Hematopoietic multipotent progenitor cell (in vitro differentiated cells): ENCODE results near the gene IFT88. TPM values are rescaled to one million over a fixed set of nuclear protein-coding genes. Genes with fewer than 3 reads are reported as not detected.
A peak's percentile ranks its signal among the peaks of the same experiment; 100 is the strongest.

ENCODE experiments used
- DNase-seq, 3 donors: peaks; one replicate each; pipeline ENCODE4 v3.0.0-alpha.2; 2011 to 2015; ENCODE audit warnings: low read depth in 2 of 3, low spot score in 2 of 3
- total RNA-seq: library from RNA; depleted of rRNA; stranded (reverse); fragments of >200 nt; gene quantifications from one replicate; pipeline ENCODE4 v1.2.3, GENCODE V29; 2012

The IFT88 gene
- 7.0 TPM for total RNA-seq

DNA sequence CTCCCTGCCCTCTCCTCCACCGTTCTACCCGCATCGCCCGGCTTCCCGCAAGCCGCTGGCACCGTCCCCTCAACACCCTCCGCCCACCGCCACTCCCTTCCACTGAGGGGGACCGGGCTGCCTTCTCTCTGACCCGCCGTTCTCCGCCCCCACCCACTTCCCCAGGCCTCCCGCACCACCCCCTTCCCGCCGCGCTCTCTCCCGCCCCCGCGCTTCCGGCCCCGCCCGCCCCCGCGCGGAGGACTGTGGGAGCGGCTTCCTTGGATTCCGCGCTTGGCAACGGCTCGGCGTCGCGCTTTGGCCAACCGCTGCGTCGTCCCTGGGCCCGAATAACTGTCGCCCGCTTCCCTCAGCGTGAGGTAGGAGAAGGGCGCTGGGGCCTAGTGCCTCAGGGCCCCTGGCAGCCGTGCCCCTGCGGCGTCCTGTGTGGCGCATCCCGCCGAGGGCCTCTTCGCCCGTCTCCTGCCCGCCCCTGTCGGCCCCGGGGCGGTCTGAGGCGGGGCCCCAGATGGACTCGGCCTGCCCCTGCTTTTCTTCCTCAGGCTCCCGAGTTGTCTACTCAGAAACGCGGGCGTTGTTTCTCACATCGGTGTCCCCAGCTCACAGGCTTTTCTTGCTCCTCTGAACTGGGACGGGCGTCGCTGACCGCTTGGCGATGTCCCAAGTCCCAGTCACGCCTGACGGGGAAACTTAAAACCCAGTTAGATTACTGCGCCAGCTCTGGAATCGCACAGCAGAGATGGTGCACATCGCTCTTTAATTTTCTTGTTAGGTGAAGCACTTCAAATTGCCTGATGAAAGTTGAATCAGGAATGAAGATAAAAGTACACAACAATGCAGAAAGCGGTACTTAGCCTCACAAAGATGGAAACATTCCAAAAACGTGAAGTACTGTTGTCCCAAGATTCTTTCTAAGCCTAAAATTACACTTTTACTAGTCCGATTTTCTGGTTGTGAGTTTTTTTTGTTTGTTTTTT, at the start of gene IFT88:
TSS of gene IFT88 (plus strand) at position 260 of the 977 bp plus-strand sequence. CDS start 7,229 bp downstream, outside the sequence.
- DNase-seq: peak; percentile 43 to 96 (median 89)

DNA sequence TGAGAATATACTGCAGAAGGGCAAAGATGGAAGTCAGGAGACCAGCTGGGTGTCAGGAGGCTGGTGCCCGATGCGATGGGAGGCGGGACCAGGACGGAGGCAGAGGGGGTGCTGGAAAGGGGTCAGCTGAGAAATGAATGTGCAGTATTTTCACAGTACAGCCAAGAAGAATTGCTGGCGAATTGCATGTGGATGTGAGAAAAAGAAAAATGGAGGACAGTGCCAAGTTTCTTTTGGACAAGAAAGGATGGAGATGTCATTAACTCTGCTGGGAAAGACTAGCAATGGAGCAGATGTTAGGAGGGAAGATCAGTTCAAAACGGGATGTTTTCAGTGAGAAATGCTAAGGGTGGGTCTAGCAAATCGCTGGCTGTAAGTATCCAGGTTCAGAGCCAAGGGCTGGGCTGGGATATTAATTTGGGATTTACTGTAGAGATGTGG, 48.3 kb upstream of the IFT88 start:
- no peak for DNase-seq

DNA sequence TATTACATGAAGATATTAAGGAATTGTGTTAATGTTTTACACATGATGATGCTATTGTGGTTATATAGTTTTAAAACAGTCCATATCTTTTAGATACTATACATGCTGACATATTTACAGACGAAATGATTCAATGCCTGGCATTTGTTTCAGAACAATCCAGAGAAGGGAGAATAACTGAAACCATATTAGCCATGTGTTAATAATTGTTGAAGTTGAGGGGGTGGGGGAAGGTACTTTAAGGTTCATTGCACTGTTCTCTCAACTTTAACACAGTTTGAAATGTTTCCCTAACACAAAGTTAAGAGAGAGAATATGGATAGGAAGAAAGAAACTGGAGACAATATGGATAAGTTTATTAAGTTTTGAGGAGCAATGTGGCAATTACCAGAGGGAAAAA, 47.1 kb upstream of the IFT88 start:
- DNase-seq: no peak

DNA sequence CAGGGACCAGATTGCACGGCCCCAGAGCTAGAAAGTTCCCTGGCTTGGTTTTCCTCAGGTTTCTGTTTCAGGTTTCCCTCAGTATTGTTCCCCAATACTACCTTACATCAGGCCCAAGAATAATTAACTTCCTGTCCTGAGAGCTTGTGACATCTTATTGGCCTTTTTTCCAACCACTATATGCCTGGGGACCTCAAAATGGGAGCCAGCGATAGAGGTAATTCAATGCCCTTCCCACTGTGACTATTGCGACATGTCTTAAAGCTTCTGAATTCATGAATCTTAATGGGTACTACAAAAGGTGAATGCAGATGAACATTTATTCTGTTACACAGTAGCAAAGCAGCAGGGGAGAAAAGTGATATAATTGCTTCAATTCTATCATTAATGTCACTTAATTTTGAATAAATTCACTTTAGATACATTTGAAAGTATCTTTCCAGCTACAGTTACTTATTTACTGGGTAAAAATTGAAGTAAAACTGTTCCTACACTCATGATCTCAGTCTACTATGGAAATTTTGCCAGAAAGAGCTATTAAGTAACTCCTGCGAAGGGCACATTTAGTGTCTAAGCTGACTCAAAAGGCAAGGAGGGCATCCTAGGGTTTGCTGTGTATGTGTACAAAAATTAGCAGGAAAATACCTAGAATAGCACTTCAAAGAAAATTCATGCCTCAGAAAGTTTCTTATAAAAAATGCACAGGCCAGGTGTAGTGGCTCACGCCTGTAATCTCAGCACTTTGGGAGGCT, 45.4 kb upstream of the IFT88 start:
- DNase-seq: no peak

DNA sequence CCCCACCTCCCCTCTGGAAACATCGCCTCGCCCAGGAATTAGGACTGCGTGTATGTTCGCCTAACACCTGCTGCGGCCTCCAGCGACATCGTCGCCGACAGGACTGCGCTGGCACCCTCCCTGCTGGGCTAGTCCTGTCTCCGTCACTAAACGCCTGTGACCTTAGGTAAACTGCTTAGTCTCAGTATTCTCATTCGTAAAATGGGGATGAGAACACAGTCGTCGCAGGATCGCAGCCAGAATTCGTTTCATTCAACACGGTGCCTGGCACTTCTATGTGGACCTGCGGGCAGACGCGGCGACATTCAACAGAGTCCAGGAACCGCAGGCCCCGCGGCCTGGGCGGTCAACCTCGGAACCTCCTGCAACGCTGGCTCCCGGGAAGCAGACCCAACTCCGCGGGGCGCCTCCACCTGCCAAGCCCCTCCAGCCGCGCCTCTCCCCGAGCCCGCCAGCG, 41.8 kb upstream of the IFT88 start:
- DNase-seq: peak in 1 of 3 donors; percentile 39

DNA sequence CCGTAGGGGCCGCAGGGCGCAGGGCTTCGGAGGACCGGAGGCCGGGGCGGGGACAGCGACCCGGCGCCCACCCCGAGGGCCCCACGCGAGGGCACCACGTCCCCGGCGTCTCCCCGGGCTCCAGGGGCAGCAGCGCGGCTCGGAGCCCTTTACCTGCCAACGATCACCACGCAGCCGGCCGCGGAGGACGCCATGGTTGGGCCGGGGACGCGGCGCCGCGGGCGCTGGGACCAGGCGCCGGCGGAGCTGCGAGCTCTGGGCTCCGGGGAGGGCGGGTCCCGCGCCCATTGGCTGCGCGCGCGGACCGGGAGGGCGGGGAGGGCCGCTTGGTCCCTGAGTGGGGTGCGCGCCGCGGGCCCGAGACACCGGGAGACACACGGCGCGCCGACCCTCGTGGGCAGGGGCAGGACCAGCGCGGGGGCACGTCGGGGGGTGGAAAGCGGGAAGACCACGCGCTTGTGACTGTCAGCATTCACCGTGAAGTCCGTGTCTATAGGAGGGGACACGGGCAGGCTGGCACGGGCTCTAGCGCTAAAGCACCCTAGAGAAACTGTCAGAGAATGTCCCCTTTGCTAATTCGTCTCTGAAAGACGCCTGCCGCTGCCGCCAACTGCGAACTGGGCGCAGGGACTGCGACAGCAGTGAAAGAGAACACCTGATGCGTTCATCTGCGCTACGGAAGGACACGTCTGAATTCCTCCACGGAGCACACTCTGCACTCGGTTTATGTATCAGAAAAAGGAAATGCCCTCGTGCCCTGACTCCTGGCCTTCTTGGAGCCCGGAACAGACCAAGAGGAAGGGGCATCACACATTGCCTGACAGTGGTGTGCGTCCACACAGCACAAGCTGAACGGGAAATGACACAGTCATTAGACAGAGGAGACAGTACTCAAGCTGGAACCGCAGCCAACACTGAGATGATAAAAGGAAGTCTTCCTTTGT, 41.1 kb upstream of the IFT88 start, which contains the start of gene CRYL1:
TSS of gene CRYL1 (minus strand) at position 257 of the 944 bp plus-strand sequence. CDS start at position 194, 63 bp downstream.
- peak; percentile 65 to 86 (median 77) for DNase-seq

DNA sequence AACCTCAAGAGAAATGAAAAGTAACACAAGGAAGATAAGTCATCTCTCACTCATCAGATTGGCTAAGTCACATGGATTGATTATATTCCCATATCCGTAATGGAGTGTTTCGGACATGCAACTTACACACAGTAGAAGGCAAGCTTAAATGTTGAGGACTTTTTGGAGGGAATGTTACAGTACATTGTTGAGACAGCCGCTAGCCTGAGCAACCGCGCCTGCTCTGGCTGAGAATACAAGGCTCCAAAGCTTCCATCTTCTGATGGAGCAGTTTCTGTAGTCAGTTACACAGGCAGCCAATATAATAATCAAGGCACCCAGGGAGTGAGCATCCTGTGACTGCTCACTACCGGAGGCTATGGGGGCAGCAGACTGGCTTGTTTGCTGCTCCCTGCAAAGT, 40.3 kb upstream of the IFT88 start:
- no peak for DNase-seq

DNA sequence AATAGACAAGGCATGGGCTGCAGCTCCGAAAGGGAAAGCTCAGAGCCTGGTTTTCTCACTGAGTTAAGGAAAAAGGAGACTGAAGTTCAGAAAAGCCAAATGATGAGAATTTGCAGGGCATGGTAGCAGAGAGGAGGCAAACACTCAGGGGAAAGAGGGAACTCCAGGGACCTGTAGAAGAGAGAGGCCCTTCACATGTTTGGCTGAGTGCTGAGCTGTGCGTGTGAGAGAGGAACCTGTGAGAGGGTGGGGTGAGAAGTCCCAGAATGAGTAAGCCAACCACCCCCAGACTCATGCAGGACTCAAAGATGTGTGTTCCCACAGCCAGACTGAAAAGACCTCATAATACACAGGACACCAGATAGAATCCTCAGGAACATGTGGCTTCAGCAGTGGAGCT, 38.5 kb upstream of the IFT88 start:
- no peak for DNase-seq

DNA sequence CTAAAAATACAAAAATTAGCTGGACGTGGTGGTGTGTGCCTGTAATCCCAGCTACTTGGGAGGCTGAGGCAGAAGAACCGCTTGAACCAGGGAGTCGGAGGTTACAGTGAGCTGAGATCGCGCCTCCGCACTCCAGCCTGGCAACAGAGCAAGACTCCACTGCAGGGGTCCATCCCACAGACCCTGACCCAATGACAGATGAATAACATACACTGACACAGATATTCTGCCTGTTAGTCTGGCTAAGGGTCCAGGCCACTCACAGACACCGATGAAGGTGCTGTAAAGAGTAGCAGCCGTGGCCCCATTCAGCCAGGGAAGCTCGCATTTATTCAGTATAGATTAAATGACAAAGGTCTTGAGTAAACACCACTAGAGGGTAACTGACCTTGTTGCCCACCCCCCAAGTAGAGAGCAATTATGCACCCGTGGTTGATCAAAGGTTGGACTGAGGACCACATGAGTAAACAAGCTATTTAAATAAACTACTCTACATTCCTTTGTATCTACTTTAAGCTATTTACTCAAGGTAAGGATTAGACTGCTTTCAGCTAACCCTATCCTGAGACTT, 32.8 kb upstream of the IFT88 start:
- no peak for DNase-seq

DNA sequence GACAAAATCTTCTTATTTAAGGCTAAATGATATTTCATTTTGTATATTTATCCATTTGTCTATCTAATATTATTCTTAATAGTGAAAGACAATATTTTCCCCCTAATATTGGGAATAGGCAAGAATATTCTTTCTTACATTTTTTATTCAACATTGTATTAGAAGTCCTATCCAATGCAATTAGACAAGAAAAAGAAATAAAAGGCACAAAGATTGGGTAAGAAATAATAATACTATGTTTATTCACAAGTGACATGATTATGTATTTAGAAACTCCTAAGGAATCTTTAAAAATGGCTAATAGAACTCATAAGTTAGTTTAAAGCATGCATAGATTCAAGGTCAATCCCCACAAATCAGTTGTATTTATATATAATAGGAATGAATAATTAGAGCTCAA, 30.0 kb upstream of the IFT88 start:
- DNase-seq: no peak

GRCh38 chr13:20544201-20544923, 22.6 kb upstream of the IFT88 start:
- peak in 1 of 3 donors; percentile 31 for DNase-seq

DNA sequence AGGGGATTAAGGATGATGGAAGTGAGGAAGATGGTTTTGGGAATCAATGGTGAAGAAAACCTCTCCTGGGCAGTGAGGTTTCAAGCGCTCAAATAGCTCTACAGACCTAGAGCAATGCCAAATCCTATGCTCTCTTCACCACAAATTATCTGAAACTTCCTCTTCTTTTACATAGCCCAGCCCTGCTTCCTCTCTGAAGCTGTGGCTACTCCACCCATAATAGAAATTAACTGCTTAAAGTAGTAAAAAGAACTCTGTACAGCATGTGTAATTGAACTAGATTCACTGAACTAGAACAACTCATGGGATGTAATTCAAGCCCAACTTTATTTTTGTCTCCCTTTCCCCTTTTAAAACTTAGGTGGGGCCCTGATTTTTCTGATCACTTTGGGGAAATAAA, 20.4 kb upstream of the IFT88 start:
- peak in 2 of 3 donors; percentile 31 to 68 for DNase-seq

DNA sequence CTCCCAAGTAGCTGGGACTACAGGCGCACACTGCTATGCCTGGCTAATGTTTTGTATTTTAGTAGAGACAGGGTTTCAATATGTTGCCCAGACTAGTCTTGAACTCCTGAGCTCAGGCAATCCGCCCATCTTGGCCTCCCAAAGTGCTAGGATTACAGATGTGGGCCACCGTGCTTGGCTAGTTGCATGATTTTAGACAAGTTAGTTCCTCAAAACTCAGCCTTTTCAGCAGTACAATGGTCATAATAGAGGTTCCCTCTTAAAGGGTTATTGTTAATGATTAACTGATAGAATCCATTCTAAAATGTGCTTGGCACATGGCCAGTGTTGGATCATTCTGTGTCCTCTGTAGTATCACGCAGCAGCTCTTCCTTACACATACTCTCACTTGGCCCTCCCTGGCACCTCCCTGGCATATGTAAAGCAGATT, 19.5 kb upstream of the IFT88 start:
- DNase-seq: no peak

- peak in 2 of 3 donors; percentile 31 to 52 for DNase-seq
Observed at GRCh38 chr13:20550799-20551198, 16.2 kb upstream of the IFT88 start.

GRCh38 chr13:20553311-20553710, 13.6 kb upstream of the IFT88 start:
- no peak for DNase-seq

- no peak for DNase-seq
Observed at GRCh38 chr13:20558982-20559381, 8.0 kb upstream of the IFT88 start.

DNA sequence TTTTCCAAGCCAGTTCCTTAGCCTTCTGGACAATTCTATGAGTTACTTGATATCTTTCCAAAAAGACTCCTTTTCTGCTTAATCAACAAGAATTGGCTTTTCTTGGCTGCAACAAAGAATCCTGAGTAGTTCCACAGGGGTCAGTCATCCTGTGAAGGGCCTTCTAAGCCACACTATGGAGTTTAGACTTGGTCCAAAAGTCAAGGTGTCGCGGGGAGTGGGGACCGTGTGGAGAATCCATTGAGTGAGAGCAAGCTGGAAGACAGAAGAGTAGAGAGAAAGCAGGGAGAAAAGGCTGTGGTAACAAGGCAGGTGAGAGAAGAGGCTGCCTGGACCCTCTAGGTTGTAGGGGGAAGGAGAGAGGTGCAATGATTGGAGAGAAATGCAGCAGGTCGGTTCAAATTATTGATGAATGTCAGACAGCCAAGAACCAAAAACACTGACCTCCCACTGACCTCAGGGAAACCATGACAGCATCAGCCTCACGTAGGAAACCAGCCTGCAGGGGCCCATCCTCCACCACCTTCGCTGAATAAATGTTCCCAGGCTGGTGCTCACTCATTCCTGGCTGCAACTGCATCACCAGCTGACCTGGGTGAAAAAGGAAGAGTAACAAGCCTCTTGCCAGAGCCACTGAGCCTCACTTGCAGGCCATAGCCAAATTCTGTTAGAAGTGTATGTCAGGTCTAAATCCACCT, 7.1 kb upstream of the IFT88 start:
- no peak for DNase-seq

GRCh38 chr13:20561741-20562140, 5.2 kb upstream of the IFT88 start:
- DNase-seq: no peak
